ENCODE results near the gene STPG4.
"Not testable (repeated sequence)": the region's sequence is repeated elsewhere in the genome, so short reads cannot be mapped to it uniquely, and the experiment has no call there.

Gene STPG4

GRCh38 chr2:47172922-47173695 is 18.0 kb upstream of the STPG4 start:
- DNase-seq = no peak

- DNase-seq = no peak
These were observed 17.2 kb upstream of the STPG4 start for GRCh38 chr2:47172156-47172921.

GRCh38 chr2:47169784-47170183 is 14.7 kb upstream of the STPG4 start:
- no peak for DNase-seq

GRCh38 chr2:47168895-47169294 is 13.8 kb upstream of the STPG4 start:
- not testable (repeated sequence) for DNase-seq

- no peak for DNase-seq
These were observed 12.0 kb upstream of the STPG4 start for GRCh38 chr2:47167149-47167548.

GRCh38 chr2:47165001-47165555 is 10.0 kb upstream of the STPG4 start:
- DNase-seq = no peak

- no peak for DNase-seq
These were observed 7.7 kb upstream of the STPG4 start for GRCh38 chr2:47162780-47163179.

- no peak for DNase-seq
These were observed 6.4 kb upstream of the STPG4 start for GRCh38 chr2:47161475-47161874.

- DNase-seq = no peak
These were observed 5.6 kb upstream of the STPG4 start for GRCh38 chr2:47160660-47161059.

- DNase-seq = no peak
These were observed 5.1 kb upstream of the STPG4 start for GRCh38 chr2:47160211-47160610.

- no peak for DNase-seq
These were observed 4.5 kb upstream of the STPG4 start for GRCh38 chr2:47159627-47160026.

- DNase-seq = no peak
These were observed 3.5 kb upstream of the STPG4 start for GRCh38 chr2:47158576-47158975.

- DNase-seq = no peak
These were observed 2.3 kb downstream of the STPG4 start for GRCh38 chr2:47152803-47153202.

GRCh38 chr2:47150175-47150574 is 4.9 kb downstream of the STPG4 start:
- DNase-seq = no peak

- no peak for DNase-seq
These were observed 8.1 kb downstream of the STPG4 start for GRCh38 chr2:47147021-47147420.

- no peak for DNase-seq
These were observed 9.6 kb downstream of the STPG4 start for GRCh38 chr2:47145466-47145865.

GRCh38 chr2:47141520-47141919 is 13.6 kb downstream of the STPG4 start:
- DNase-seq = no peak

GRCh38 chr2:47134386-47135090 is 20.6 kb downstream of the STPG4 start:
- DNase-seq = no peak

- no peak for DNase-seq
These were observed 22.1 kb downstream of the STPG4 start for GRCh38 chr2:47133046-47133445.

GRCh38 chr2:47129191-47129706 is 25.9 kb downstream of the STPG4 start:
- DNase-seq = no peak

GRCh38 chr2:47128705-47129104 is 26.4 kb downstream of the STPG4 start:
- no peak for DNase-seq

- no peak for DNase-seq
These were observed 27.1 kb downstream of the STPG4 start for GRCh38 chr2:47127862-47128543.

GRCh38 chr2:47126783-47127182 is 28.3 kb downstream of the STPG4 start:
- DNase-seq = no peak

Measured in NK-92 treated with Interleukin-12 subunit alpha and Interleukin-12 subunit beta, amount 100 ng/mL, for 24 hours (cell line).